Mesodermal cell (in vitro differentiated cells): ENCODE results near the gene CRIP3.
"Not testable (repeated sequence)": the region's sequence is repeated elsewhere in the genome, so short reads cannot be mapped to it uniquely, and the experiment has no call there.

ENCODE experiments used
- H3K27ac ChIP-seq: 2 replicates; pipeline ENCODE4 v1.7.0; 2013; ENCODE audit warnings: mild to moderate bottlenecking, low read depth, low read length, moderate library complexity; ENCODE audit not compliant: severe bottlenecking
- H3K36me3 ChIP-seq: 2 replicates; pipeline ENCODE4 v1.7.1; 2013; ENCODE audit warnings: mild to moderate bottlenecking, low read length, moderate library complexity; ENCODE audit not compliant: control insufficient read depth, insufficient read depth
- H3K4me1 ChIP-seq: one replicate; pipeline ENCODE4 v1.7.1; 2013; ENCODE audit warnings: mild to moderate bottlenecking, low read length; ENCODE audit not compliant: insufficient read depth, control insufficient read depth, poor library complexity, severe bottlenecking
- H3K4me3 ChIP-seq: 2 replicates; pipeline ENCODE4 v1.7.0; 2013; ENCODE audit warnings: low read length, control low read depth, mild to moderate bottlenecking; ENCODE audit not compliant: insufficient read depth, poor library complexity, severe bottlenecking; ENCODE audit errors: extremely low read depth
- H3K9me3 ChIP-seq: 2 replicates; pipeline ENCODE4 v1.7.1; 2013; ENCODE audit warnings: mild to moderate bottlenecking, low read length, moderate library complexity; ENCODE audit not compliant: control insufficient read depth
- WGBS, 2 experiments: methylation state at CpG; one replicate each; pipeline ENCODE4 v1.1.5; 2013; ENCODE audit warnings: missing lambda C conversion rate in 2 of 2; ENCODE audit not compliant: insufficient coverage in 2 of 2; 5-methylcytosine and 5-hydroxymethylcytosine counted together

Gene CRIP3

DNA sequence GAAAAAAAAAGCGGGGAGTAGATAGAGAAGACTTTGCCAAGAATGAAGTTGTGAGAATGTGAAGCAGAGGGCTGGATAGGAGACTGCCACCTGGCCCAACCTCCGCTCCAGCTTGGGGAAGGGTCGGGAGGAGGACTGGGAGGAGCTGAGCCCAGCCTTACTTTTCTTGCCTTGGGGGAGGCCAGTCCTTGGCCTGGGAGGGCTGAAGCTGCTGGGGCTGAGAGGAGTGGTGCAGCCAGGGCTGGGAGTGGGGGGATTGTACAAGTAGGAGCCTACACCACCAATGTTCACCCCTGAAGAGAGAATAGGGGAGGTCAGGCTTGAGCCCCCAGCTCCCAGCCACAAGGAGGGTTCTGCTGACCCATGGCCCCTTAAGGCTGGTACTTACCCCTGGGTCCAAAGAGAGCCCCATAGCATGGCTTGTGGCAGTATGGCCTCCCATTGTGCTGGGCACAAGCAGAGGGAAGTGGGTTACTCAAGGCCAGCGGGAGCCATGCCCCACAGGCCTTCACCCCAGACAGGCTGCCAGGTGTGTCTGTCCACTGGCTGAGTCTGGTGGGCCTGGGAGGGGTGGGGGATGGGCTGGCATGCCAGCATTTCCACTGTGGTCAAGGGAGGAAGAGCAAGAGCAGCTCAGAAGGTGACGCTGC is 1.1 kb downstream of the CRIP3 start:
- Histone ChIP-seq H3K27ac (no peak overlapping the region), H3K9me3 (no peaks in the 10 kb centered on the region), H3K36me3 (no peaks in the 10 kb centered on the region), H3K4me3 (no peak overlapping the region), H3K4me1 (no peaks in the 10 kb centered on the region)
- 90 to 91% methylated on average over 4 to 5 of the region's 5 CpGs for WGBS, 2 experiments

DNA sequence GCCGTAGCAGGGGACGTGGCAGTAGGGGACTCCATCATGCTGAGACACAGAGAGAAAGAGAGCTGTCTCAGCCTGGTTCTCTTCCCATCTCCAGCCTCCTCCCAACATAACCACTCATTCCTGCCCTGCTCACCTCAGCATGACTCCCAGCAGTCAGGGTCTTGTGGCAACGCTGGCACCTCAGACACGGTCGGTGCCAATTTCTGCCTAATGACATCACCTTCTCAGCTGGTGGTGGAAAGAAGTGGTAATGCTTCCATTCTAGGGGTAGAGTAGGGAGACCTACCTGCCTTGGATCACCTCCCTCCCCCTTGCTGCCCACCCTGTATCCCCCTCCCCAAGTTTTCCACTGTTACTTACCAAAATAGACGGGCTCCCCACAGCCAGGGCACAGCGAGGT is 2.5 kb downstream of the CRIP3 start:
- H3K36me3 ChIP-seq = no peaks in the 10 kb centered on the region
- 94 to 100% methylated on average over 3 to 4 of the region's 7 CpGs for WGBS, 2 experiments
- H3K27ac ChIP-seq = no peak overlapping the region
- H3K9me3 ChIP-seq = no peaks in the 10 kb centered on the region
- H3K4me1 ChIP-seq = no peaks in the 10 kb centered on the region
- H3K4me3 ChIP-seq = no peak overlapping the region

DNA sequence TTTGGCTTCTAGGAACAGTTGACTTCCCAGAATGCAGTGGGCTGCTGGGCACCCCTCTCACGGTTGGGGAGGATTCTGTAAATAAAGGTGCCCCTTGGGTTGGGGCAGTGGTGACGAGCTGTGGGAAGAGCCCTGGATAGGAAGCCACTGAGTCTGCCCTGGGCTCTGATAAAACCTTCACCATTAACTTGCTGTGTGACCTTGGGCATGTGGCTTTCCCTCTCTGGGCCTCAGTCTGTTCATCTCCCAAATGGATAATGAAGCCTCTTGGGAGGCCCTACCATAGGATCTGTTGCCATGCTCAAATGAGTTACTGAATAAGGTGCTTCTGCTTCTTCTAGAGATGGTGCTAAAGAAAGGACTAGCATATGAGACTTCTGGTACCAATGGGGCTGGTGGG is 3.7 kb downstream of the CRIP3 start:
- H3K4me3 ChIP-seq = no peak overlapping the region
- no peak overlapping the region for H3K27ac ChIP-seq
- H3K9me3 ChIP-seq = no peaks in the 10 kb centered on the region
- H3K4me1 ChIP-seq = no peaks in the 10 kb centered on the region
- 75 to 100% methylated on average over 2 of the region's 2 CpGs for WGBS, 2 experiments
- H3K36me3 ChIP-seq = no peaks in the 10 kb centered on the region

DNA sequence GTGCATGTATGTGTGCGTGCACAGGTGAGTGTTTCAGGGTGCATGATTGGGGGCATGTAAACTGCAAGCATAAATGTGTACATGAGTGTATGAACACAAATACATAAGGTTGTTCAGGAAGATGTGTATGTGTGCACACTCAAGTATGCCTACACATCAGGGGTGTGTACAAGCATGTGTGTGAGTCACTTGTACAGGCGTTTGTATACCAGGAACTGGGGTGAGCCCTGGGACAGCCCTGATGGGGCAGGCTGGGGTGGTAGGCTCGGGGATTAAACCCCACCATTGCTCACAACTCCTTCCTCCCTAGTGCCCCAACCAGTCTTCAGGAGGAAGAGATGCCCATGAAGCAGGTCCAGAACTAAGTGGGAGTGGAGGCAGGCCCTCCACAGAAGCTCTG is 4.3 kb downstream of the CRIP3 start:
- H3K36me3 ChIP-seq = no peaks in the 10 kb centered on the region
- H3K4me1 ChIP-seq = no peaks in the 10 kb centered on the region
- 90 to 100% methylated on average over 1 to 3 of the region's 3 CpGs for WGBS, 2 experiments
- no peak overlapping the region for H3K27ac ChIP-seq
- no peaks in the 10 kb centered on the region for H3K9me3 ChIP-seq
- no peak overlapping the region for H3K4me3 ChIP-seq

DNA sequence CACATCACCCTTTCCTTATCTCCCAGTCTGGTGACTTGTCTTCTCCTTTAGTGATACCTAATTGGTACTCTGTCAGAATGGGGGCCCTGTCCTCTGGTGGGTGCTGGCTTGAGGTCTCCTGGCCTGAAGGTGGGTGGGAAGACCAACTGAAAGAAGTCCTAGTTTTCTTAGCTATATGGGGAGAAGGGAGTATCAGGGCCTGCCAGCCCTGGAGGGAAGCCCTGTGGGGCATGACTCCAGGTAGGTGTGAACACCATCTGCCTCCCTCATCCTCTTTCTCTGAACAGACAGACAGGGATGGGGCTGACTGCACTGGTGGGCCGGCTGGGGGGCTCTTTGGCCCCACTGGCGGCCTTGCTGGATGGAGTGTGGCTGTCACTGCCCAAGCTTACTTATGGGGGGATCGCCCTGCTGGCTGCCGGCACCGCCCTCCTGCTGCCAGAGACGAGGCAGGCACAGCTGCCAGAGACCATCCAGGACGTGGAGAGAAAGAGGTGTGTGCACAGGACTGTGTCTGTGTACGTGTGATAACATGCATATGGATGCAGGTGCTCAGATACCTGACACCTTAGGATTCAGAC is 4.8 kb downstream of the CRIP3 start:
- no peak overlapping the region for H3K4me3 ChIP-seq
- H3K36me3 ChIP-seq = no peaks in the 10 kb centered on the region
- H3K27ac ChIP-seq = no peak overlapping the region
- no peaks in the 10 kb centered on the region for H3K4me1 ChIP-seq
- 87 to 98% methylated on average over 6 of the region's 8 CpGs for WGBS, 2 experiments
- H3K9me3 ChIP-seq = no peaks in the 10 kb centered on the region

DNA sequence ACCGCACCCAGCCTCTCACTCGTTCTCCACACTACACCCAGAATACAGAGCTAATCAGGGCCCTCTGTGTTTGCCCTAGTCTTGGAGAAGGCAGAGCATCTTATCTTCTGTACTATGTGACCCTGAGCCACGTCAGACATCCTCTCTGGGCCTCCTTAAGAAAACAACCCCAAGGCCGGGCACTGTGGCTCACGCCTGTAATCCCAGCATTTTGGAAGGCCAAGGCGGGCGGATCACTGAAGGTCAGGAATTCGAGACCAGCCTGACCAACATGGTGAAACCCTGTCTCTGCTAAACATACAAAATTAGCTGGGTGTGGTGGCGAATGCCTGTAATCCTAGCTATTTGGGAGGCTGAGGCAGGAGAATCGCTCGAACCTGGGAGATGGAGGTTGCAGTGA is 5.6 kb downstream of the CRIP3 start:
- H3K27ac ChIP-seq, H3K36me3 ChIP-seq, H3K4me3 ChIP-seq, H3K4me1 ChIP-seq, H3K9me3 ChIP-seq: not testable (repeated sequence)
- WGBS, 2 experiments = 89 to 95% methylated on average over 5 to 6 of the region's 11 CpGs

DNA sequence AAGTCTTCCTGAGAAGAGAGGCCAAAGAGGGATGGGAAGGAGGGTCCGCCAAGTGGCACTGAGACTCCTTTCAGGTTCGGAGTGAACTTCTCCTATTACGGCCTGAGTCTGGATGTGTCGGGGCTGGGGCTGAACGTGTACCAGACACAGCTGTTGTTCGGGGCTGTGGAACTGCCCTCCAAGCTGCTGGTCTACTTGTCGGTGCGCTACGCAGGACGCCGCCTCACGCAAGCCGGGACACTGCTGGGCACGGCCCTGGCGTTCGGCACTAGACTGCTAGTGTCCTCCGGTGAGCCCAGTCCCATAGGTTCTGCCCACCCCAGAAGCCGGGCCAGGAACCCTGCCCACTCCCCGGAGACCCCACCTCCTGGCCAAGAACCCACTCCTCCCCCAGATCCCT is 6.5 kb downstream of the CRIP3 start:
- Histone ChIP-seq H3K9me3 (no peaks in the 10 kb centered on the region), H3K36me3 (no peaks in the 10 kb centered on the region), H3K4me1 (no peaks in the 10 kb centered on the region), H3K27ac (no peak overlapping the region), H3K4me3 (no peak overlapping the region)
- 93 to 94% methylated on average over 15 to 19 of the region's 19 CpGs for WGBS, 2 experiments

DNA sequence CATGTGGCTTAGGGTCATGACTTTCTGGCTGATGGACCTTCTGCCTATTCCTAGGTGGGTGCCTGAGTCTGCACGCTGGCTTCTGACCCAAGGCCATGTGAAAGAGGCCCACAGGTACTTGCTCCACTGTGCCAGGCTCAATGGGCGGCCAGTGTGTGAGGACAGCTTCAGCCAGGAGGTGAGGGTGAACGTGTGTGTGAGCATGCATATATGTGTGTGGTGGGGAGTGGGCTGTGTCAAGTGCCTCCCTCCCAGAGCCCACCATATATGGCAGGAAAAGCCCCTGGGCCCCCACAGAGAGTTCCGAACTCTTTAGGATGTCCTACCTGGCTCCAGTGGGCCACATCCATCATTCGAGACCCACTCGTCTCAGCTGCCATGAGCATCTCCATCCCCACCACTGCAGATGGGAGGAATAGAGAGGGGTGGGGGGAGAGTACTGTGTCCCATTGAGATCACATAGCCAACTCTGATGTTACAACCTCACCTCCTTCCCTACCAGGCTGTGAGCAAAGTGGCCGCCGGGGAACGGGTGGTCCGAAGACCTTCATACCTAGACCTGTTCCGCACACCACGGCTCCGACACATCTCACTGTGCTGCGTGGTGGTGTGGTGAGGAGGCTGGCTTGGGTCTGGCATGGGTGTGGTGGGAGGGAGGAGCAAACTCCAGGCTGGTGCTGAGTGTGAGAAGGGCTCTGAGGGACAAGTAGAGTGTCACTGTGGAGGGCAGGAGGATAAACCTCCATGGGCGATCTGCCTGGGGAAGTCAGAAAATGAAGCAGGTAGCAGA is 7.3 kb downstream of the CRIP3 start:
- Histone ChIP-seq H3K9me3 (no peaks in the 10 kb centered on the region), H3K36me3 (no peaks in the 10 kb centered on the region), H3K27ac (no peak overlapping the region), H3K4me3 (no peak overlapping the region), H3K4me1 (no peaks in the 10 kb centered on the region)
- 91 to 96% methylated on average over 9 to 12 of the region's 15 CpGs for WGBS, 2 experiments

DNA sequence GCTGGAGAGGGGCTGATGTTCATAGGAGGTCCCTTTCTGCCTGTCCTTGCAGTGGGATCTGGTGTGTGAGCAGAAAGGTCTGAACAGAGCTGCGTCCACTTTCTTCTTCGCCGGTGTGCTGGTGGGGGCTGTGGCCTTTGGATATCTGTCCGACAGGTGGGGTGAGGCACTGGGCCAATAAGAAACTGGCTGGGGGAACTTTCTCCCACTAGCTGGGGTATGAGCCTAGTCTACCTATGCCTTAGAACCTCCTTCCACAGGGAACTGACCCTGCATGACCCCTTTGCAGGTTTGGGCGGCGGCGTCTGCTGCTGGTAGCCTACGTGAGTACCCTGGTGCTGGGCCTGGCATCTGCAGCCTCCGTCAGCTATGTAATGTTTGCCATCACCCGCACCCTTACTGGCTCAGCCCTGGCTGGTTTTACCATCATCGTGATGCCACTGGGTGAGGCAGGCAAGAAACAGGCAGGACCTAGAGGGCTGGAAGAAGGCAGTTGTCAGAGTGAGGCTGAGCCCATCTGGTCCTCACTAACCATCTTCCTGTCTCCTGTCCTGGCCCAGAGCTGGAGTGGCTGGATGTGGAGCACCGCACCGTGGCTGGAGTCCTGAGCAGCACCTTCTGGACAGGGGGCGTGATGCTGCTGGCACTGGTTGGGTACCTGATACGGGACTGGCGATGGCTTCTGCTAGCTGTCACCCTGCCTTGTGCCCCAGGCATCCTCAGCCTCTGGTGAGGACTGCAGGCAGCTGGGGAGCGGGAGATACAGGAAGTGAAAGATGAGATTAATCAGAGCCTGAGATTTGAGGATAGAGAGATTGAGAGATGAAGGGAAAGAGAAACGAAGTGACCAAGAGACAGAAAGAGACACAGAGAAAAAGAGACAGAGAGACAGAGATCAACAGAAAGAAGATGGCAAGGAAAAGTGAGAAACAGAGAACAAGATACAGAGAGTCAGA is 9.0 kb downstream of the CRIP3 start:
- WGBS, 2 experiments = 91 to 94% methylated on average over 16 to 18 of the region's 18 CpGs
- Histone ChIP-seq H3K27ac (no peak overlapping the region), H3K36me3 (no peaks in the 10 kb centered on the region)

DNA sequence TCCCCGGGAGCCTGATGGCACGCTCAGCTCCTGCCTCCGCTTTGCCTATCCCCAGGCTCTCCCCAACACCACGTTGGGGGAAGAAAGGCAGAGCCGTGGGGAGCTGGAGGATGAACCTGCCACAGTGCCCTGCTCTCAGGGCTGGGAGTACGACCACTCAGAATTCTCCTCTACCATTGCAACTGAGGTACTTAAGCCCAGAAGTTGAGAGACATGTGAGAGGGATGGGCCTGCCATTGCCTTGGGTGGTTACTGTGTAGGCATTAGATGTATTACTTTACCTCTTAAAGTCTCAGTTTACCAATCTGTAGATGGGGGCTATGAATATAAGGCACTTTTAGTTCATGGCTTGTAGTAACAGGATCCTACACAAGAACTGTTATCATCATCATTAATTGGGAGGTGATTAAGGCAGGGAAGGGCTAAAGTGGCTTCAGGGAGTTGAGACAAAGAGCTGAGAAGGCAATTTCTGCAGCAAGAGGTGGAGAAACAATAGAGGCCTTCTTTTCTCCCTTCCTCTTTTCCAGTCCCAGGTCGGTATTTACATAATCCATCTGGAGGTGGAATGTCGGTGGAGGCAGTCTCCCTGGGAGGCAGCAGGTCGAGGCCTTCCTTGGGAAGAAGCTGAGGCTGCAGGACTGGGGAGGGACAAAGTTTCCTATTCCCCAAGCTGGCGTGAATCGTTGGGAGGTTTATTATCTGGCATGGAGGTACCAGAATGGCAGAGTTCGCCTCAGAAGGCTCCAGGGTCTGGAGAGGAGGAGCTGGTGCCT is 9.9 kb downstream of the CRIP3 start:
- Histone ChIP-seq H3K36me3 (no peaks in the 10 kb centered on the region), H3K27ac (no peak overlapping the region), H3K4me1 (no peaks in the 10 kb centered on the region), H3K9me3 (no peaks in the 10 kb centered on the region), H3K4me3 (no peak overlapping the region)
- WGBS, 2 experiments = 67 to 86% methylated on average over 6 to 8 of the region's 12 CpGs

More for the DNA sequence above, 9.0 kb downstream of the CRIP3 start:
- no peaks in the 10 kb centered on the region for H3K9me3 ChIP-seq
- H3K4me1 ChIP-seq = no peaks in the 10 kb centered on the region
- no peak overlapping the region for H3K4me3 ChIP-seq
